GM08714 (cell line): Measurements from ENCODE around the gene ARPC5L.

Source experiments
- H3K4me3 ChIP-seq: fragments of 200-500 bp; sonication (Bioruptor generic); 2 replicates; pipeline ENCODE4 v1.5.1; 2014; ENCODE audit warnings: mild to moderate bottlenecking, low read length, inconsistent platforms
- ZNF274 ChIP-seq: IDR thresholded peaks from 2 replicates; pipeline ENCODE4 v1.6.1; 2012; ENCODE audit warnings: mild to moderate bottlenecking, low read depth, low read length

Gene ARPC5L

GRCh38 chr9:124868511-124869465, 6.9 kb downstream of the ARPC5L start:
- TF ChIP-seq ZNF274 = no peak
- peak overlapping the region; percentile 95 for H3K4me3 ChIP-seq

DNA sequence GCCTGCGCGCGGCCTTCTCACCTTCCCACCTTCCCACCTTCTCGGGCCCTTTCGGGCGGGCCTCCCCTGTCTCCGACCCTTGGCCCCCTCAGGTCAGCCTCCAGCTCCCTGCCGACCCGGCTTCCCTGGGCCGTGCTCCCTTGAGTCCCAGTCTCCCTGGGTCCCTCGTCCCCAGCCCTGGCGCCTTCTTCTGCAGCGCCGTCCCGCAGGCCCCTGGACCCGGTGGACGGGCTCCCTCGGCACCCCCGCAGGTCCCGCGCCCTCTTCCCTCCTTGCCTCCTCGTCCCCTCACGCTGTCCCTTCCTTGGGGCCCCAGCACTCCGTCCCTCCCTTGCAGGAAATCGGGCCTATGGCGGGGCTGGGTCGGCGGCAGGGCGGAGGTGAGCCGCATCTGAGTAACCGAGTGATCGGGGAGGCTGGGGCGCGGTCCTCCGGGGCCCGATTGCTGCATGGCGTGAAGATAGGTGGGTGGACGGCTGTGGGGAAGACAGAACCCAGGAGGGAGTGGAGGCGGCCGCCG, 7.6 kb downstream of the ARPC5L start:
- H3K4me3 ChIP-seq = peak overlapping the region; percentile 95
- TF ChIP-seq ZNF274 = no peak

DNA sequence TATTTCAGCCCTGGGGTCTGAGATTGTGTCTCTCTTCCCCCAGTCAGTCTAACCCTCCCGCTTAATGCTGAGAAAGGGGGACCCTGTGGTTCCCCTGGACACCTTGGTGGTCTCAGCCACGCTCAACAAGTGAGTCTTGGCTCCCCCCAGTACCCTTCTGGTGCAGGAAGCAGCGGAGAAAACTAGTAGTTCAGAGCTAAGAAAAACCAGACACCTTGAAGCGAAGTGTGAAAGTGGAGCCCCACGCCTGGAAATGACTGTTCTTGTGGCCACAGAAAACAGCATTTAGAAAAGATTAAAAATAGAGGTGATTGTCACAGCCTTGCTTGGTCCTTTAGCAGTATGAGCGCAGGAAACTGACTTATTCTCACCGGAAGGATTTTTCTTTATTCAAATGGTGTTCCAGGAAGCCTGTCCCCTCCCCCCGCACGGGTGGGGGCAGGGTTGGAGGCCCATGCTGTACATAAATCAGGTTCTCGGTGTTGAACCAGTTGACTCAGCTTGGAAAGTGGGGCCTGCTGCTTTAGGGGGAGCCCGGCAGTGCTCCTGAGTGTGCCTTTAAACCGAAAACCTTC, 8.1 kb downstream of the ARPC5L start:
- TF ChIP-seq ZNF274 = no peak
- peak overlapping the region; percentile 95 for H3K4me3 ChIP-seq

- no peak for TF ChIP-seq ZNF274
- peak overlapping the region; percentile 95 for H3K4me3 ChIP-seq
Observed at GRCh38 chr9:124870723-124871122, 8.8 kb downstream of the ARPC5L start.

DNA sequence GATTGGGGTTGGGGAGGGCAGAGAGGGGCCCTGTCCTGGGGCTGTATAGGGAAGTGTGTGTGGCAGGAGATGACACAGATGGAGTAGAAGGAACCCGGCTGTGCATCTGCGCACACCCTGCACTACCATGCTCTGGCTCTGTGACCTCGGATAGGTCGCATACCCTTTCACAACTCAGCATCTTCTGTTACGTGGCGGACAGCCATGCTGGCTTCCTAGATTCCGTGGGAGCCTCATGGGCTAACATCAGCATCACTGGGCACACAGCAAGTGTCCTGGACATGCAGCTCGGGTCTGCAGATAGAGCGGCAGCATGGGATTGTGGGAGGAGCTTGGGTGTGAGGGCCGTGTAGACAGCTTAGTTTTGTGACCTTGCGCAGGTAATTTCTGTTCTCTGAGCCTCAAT, 9.2 kb downstream of the ARPC5L start:
- peak overlapping the region; percentile 95; the same call in 1 of the 2 replicates for H3K4me3 ChIP-seq
- TF ChIP-seq ZNF274 = no peak

GRCh38 chr9:124873664-124874063, 11.7 kb downstream of the ARPC5L start:
- no peak for TF ChIP-seq ZNF274
- no peak overlapping the region for H3K4me3 ChIP-seq

GRCh38 chr9:124875501-124875900, 13.6 kb downstream of the ARPC5L start:
- no peak for TF ChIP-seq ZNF274
- H3K4me3 ChIP-seq = no peak overlapping the region

GRCh38 chr9:124877021-124877782, 15.3 kb downstream of the ARPC5L start:
- no peak overlapping the region for H3K4me3 ChIP-seq
- TF ChIP-seq ZNF274 = no peak

- no peak overlapping the region for H3K4me3 ChIP-seq
- no peak for TF ChIP-seq ZNF274
Observed at GRCh38 chr9:124878021-124878420, 16.1 kb downstream of the ARPC5L start.

DNA sequence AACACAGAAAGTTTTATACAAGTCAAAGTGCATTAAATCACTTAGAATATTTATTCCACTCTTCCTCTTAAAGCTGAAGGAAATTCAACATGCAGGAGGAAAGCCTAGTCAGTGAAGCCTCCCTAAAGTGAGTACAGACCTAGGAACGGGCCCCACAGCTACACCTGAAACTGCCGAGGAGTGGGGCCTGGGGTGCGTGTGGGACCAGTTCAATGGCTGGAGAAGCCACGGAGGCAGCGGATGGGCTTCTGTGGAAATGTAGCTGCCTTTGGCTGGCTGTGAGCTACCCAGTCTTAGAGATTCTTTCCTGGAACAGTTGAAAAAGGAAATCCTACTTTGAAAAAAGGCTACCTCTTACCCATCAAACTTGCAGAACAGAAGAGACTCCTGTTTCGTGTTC, 16.6 kb downstream of the ARPC5L start:
- TF ChIP-seq ZNF274 = no peak
- H3K4me3 ChIP-seq = no peak overlapping the region

GRCh38 chr9:124879226-124879625, 17.3 kb downstream of the ARPC5L start:
- TF ChIP-seq ZNF274 = no peak
- no peak overlapping the region for H3K4me3 ChIP-seq

- no peak for TF ChIP-seq ZNF274
Observed at GRCh38 chr9:124880501-124880900, 18.6 kb downstream of the ARPC5L start.

GRCh38 chr9:124881138-124881743, 19.3 kb downstream of the ARPC5L start:
- no peak for TF ChIP-seq ZNF274
- no peak overlapping the region for H3K4me3 ChIP-seq

More at GRCh38 chr9:124880501-124880900, 18.6 kb downstream of the ARPC5L start:
- H3K4me3 ChIP-seq = no peak overlapping the region

GRCh38 chr9:124882231-124882630, 20.3 kb downstream of the ARPC5L start:
- TF ChIP-seq ZNF274 = no peak
- no peak overlapping the region for H3K4me3 ChIP-seq

GRCh38 chr9:124884376-124884775, 22.4 kb downstream of the ARPC5L start:
- no peak for TF ChIP-seq ZNF274
- no peak overlapping the region for H3K4me3 ChIP-seq
